ENCODE measurements around the gene FAM227A. TPM values are rescaled to one million over a fixed set of nuclear protein-coding genes. Genes with fewer than 3 reads are reported as not detected.

The FAM227A gene
- total and polyA plus RNA-seq, 4 donors = 0.01 to 0.42 (median 0.04) TPM

GRCh38 chr22:38697425-38698089, 41.4 kb upstream of the FAM227A start:
- Histone ChIP-seq H3K9me3 (ENCODE audit: control insufficient read depth in 4 of 4, low read length in 3 of 4) (no peaks in the 10 kb centered on the region), H3K27me3 (ENCODE audit: control insufficient read depth in 4 of 4, insufficient read depth in 4 of 4, low read length in 3 of 4) (no peaks in the 10 kb centered on the region), H3K4me1 (ENCODE audit: control insufficient read depth in 4 of 4, insufficient read depth in 4 of 4, low read length in 3 of 4) (peaks cover 8 to 37% (median 29%) of the 10 kb centered on the region in 4 donors), H3K4me3 (ENCODE audit: low read depth in 1 of 3, low read length in 3 of 3) (no peak overlapping the region), H3K27ac (ENCODE audit: low read depth in 1 of 2, low read length in 2 of 2) (peak overlapping the region; percentile 15 to 43), H3K36me3 (ENCODE audit: control insufficient read depth in 4 of 4, insufficient read depth in 3 of 4, low read depth in 1 of 4, low read length in 3 of 4) (no peaks in the 10 kb centered on the region), H3K9ac (ENCODE audit: low read depth in 1 of 2, low read length in 2 of 2) (no peak overlapping the region)
- WGBS = 52% methylated on average over 8 of the region's 8 CpGs
- peak; percentile 20 for TF ChIP-seq ZBTB33 (IDR thresholded peaks at IDR 0.05)
- TF ChIP-seq JUND (IDR thresholded peaks at IDR 0.05) = peak in 1 of 2 donors; percentile 11
- peak; percentile 79 for TF ChIP-seq REST (IDR thresholded peaks at IDR 0.05)
- TF ChIP-seq HNF4A (conservative IDR thresholded peaks at IDR 0.05) = peak in 1 of 2 donors; percentile 10
- TF ChIP-seq YY1 (IDR thresholded peaks at IDR 0.05) = peak; percentile 53
- TF ChIP-seq RXRA (IDR thresholded peaks at IDR 0.05) = peak in 1 of 2 donors; percentile 34
- no peak for TF ChIP-seq FOXA1 (IDR thresholded peaks at IDR 0.05)
- TF ChIP-seq MAX (IDR thresholded peaks at IDR 0.05) = no peak
- peak; percentile 63 for DNase-seq (ENCODE audit: low spot score)

- no peak for DNase-seq (ENCODE audit: low spot score)
- Histone ChIP-seq H3K9ac (ENCODE audit: low read depth in 1 of 2, low read length in 2 of 2) (no peak overlapping the region), H3K27ac (ENCODE audit: low read depth in 1 of 2, low read length in 2 of 2) (peak overlapping the region; percentile 15 to 43)
Observed at GRCh38 chr22:38696606-38697424, 40.6 kb upstream of the FAM227A start.

GRCh38 chr22:38694940-38695339, 38.7 kb upstream of the FAM227A start:
- H3K9me3 ChIP-seq (ENCODE audit: control insufficient read depth in 4 of 4, low read length in 3 of 4) = no peaks in the 10 kb centered on the region
- H3K36me3 ChIP-seq (ENCODE audit: control insufficient read depth in 4 of 4, insufficient read depth in 3 of 4, low read depth in 1 of 4, low read length in 3 of 4) = no peaks in the 10 kb centered on the region
- no peak overlapping the region for H3K9ac ChIP-seq (ENCODE audit: low read depth in 1 of 2, low read length in 2 of 2)
- no peak for TF ChIP-seq RXRA (IDR thresholded peaks at IDR 0.05)
- TF ChIP-seq MAX (IDR thresholded peaks at IDR 0.05) = no peak
- TF ChIP-seq HNF4G (IDR thresholded peaks at IDR 0.05) = no peak
- TF ChIP-seq FOXA2 (IDR thresholded peaks at IDR 0.05) = no peak
- no peak for TF ChIP-seq YY1 (IDR thresholded peaks at IDR 0.05)
- no peak for TF ChIP-seq TAF1 (conservative IDR thresholded peaks at IDR 0.05)
- no peak overlapping the region for H3K4me3 ChIP-seq (ENCODE audit: low read depth in 1 of 3, low read length in 3 of 3)
- no peak overlapping the region for H3K27ac ChIP-seq (ENCODE audit: low read depth in 1 of 2, low read length in 2 of 2)
- DNase-seq (ENCODE audit: low spot score) = no peak
- 81% methylated on average over 3 of the region's 3 CpGs for WGBS
- H3K27me3 ChIP-seq (ENCODE audit: control insufficient read depth in 4 of 4, insufficient read depth in 4 of 4, low read length in 3 of 4) = no peaks in the 10 kb centered on the region
- H3K4me1 ChIP-seq (ENCODE audit: control insufficient read depth in 4 of 4, insufficient read depth in 4 of 4, low read length in 3 of 4) = peaks cover 8 to 32% (median 27%) of the 10 kb centered on the region in 4 donors

More at GRCh38 chr22:38696606-38697424, 40.6 kb upstream of the FAM227A start:
- TF ChIP-seq YY1 (IDR thresholded peaks at IDR 0.05) (peak; percentile 22), SP1 (IDR thresholded peaks at IDR 0.05) (no peak), JUND (IDR thresholded peaks at IDR 0.05) (peak in 1 of 2 donors; percentile 49)
- no peaks in the 10 kb centered on the region for H3K9me3 ChIP-seq (ENCODE audit: control insufficient read depth in 4 of 4, low read length in 3 of 4)
- WGBS = 50% methylated on average over 3 of the region's 3 CpGs
- no peaks in the 10 kb centered on the region for H3K36me3 ChIP-seq (ENCODE audit: control insufficient read depth in 4 of 4, insufficient read depth in 3 of 4, low read depth in 1 of 4, low read length in 3 of 4)
- H3K27me3 ChIP-seq (ENCODE audit: control insufficient read depth in 4 of 4, insufficient read depth in 4 of 4, low read length in 3 of 4) = no peaks in the 10 kb centered on the region
- H3K4me3 ChIP-seq (ENCODE audit: low read depth in 1 of 3, low read length in 3 of 3) = no peak overlapping the region
- H3K4me1 ChIP-seq (ENCODE audit: control insufficient read depth in 4 of 4, insufficient read depth in 4 of 4, low read length in 3 of 4) = peaks cover 8 to 37% (median 29%) of the 10 kb centered on the region in 4 donors

Measured in liver (tissue), 9 donors.